CD4-positive, alpha-beta memory T cell (primary cell): ENCODE measurements around the gene RAB11FIP3. TPM values are rescaled to one million over a fixed set of nuclear protein-coding genes. Genes with fewer than 3 reads are reported as not detected.

Experiments
- CTCF ChIA-PET: fragments of 350-600 bp; sonication (Branson Sonifier 250); formaldehyde crosslinking; loops from one replicate; lab custom pipeline; 2021; ENCODE audit warnings: inconsistent platforms; ENCODE audit not compliant: partially characterized antibody; lab: Charles Lee
- POLR2A ChIA-PET: fragments of 350-600 bp; sonication (Branson Sonifier 250); formaldehyde crosslinking; loops from one replicate; lab custom pipeline; 2021; ENCODE audit not compliant: partially characterized antibody; lab: Charles Lee
- DNase-seq, 5 donors: peaks; one replicate each; pipeline versions ENCODE4 v3.0.0 to v3.0.0-alpha.2; 2020 to 2022; ENCODE audit warnings: mixed read lengths in 1 of 5
- H3K27ac ChIP-seq: one replicate; pipeline ENCODE4 v1.7.0; 2013; ENCODE audit warnings: low read depth, low read length
- H3K27me3 ChIP-seq: 2 replicates; pipeline ENCODE4 v1.7.0; 2013; ENCODE audit warnings: mild to moderate bottlenecking, low read length, moderate library complexity; ENCODE audit not compliant: insufficient read depth
- H3K36me3 ChIP-seq: 2 replicates; pipeline ENCODE4 v1.7.0; 2013; ENCODE audit warnings: mild to moderate bottlenecking, low read length, moderate library complexity; ENCODE audit not compliant: insufficient read depth
- H3K4me1 ChIP-seq: 2 replicates; pipeline ENCODE4 v1.7.0; 2013; ENCODE audit warnings: mild to moderate bottlenecking, low read length, moderate library complexity; ENCODE audit not compliant: insufficient read depth
- H3K4me3 ChIP-seq, 2 donors: one replicate each; pipeline ENCODE4 v1.7.0; 2013; ENCODE audit warnings: low read length in 2 of 2, mild to moderate bottlenecking in 1 of 2
- H3K9me3 ChIP-seq, 2 donors: one replicate each; pipeline ENCODE4 v1.7.0; 2013; ENCODE audit warnings: low read length in 2 of 2, control low read depth in 1 of 2; ENCODE audit not compliant: control insufficient read depth in 1 of 2
- H3K27ac Mint-ChIP-seq, 7 donors: one replicate each; pipeline ENCODE4 v1.8.0; 2020 to 2021; ENCODE audit warnings: mixed read lengths in 7 of 7, mild to moderate bottlenecking in 6 of 7, inconsistent platforms in 3 of 7, moderate library complexity in 3 of 7
- H3K27me3 Mint-ChIP-seq, 2 donors: one replicate each; pipeline ENCODE4 v1.8.0; 2020 to 2021; ENCODE audit warnings: mixed read lengths in 2 of 2
- H3K36me3 Mint-ChIP-seq, 2 donors: one replicate each; pipeline ENCODE4 v1.8.0; 2020 to 2021; ENCODE audit warnings: mixed read lengths in 2 of 2, inconsistent platforms in 1 of 2, mild to moderate bottlenecking in 1 of 2
- H3K4me1 Mint-ChIP-seq, 4 donors: one replicate each; pipeline ENCODE4 v1.8.0; 2020 to 2021; ENCODE audit warnings: mixed read lengths in 4 of 4, mild to moderate bottlenecking in 1 of 4
- H3K4me3 Mint-ChIP-seq, 8 donors: one replicate each; pipeline ENCODE4 v1.8.0; 2020 to 2021; ENCODE audit warnings: mixed read lengths in 8 of 8, mild to moderate bottlenecking in 7 of 8, moderate library complexity in 6 of 8, inconsistent platforms in 3 of 8
- H3K9me3 Mint-ChIP-seq, 8 donors: one replicate each; pipeline ENCODE4 v1.8.0; 2020 to 2021; ENCODE audit warnings: mixed read lengths in 8 of 8, mild to moderate bottlenecking in 5 of 8, inconsistent platforms in 3 of 8, moderate library complexity in 1 of 8
- intact Hi-C: fragments of 100-400 bp; cut with micrococcal nuclease; formaldehyde crosslinking; loops from one replicate; pipeline ENCODE4 v1.15.1; 2023
- polyA plus RNA-seq, 2 donors: library from polyadenylated mRNA; unstranded; fragments of 300-500 nt; fragmentation: Illumina TruSeq; gene quantifications; one replicate each; pipeline ENCODE4 v1.2.3, GENCODE V29; 2021
- total RNA-seq, 2 experiments: library from RNA; stranded (reverse); gene quantifications; one replicate each; pipeline ENCODE4 v1.2.3, GENCODE V29; 2021

Gene RAB11FIP3
- total and polyA plus RNA-seq, 4 experiments from 2014 or later = 0.15 to 42.6 (median 23.2) TPM

DNA sequence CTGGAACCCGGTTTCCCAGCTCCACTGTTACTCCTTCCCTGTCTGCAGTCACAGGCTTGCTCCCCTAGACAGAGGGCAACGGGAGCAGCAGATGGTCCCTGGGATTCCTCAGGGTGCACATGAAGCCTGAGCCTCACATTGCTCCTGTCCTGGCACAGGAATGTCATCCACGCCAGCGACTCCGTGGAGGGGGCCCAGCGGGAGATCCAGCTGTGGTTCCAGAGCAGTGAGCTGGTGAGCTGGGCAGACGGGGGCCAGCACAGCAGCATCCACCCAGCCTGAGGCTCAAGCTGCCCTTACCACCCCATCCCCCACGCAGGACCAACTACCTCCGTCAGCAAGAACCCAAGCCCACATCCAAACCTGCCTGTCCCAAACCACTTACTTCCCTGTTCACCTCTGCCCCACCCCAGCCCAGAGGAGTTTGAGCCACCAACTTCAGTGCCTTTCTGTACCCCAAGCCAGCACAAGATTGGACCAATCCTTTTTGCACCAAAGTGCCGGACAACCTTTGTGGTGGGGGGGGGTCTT, 25.3 kb upstream of the RAB11FIP3 start:
- Mint-ChIP-seq H3K4me1 (peaks cover 12 to 32% (median 18%) of the 10 kb centered on the region in 4 donors), H3K9me3 (no peaks in the 10 kb centered on the region), H3K36me3 (peaks cover 0 to 4% of the 10 kb centered on the region in 2 donors), H3K4me3 (peak overlapping the region; percentile 88 to 94 (median 89)), H3K27me3 (no peaks in the 10 kb centered on the region), H3K27ac (peak overlapping the region; percentile 6 to 96 (median 95))
- Histone ChIP-seq H3K27ac (peak overlapping the region; percentile 79), H3K4me1 (peaks cover 20% of the 10 kb centered on the region), H3K27me3 (no peaks in the 10 kb centered on the region), H3K9me3 (no peaks in the 10 kb centered on the region), H3K4me3 (peak overlapping the region in 1 of 2 donors; percentile 68), H3K36me3 (no peaks in the 10 kb centered on the region)
- ChIA-PET POLR2A (interaction anchor here (1.3 to 4.1 kb wide), 9 partner anchors 8 to 236 kb away, joined by 3 to 35 read pairs (median 7); partner anchors contain the start of genes AXIN1, CAPN15, METTL26 and PGAP6), CTCF (interaction anchor here (2.3 kb wide), 1 partner anchor 8 kb away, joined by 7 read pairs; no protein-coding TSS in a partner anchor)
- no peak for DNase-seq
- intact Hi-C loops = no loop called here

GRCh38 chr16:401468-402348, 23.7 kb upstream of the RAB11FIP3 start, which contains the start of gene DECR2:
Gene DECR2 (plus strand): TSS chr16:401885. CDS start chr16:401964, 79 bp downstream.
- CTCF ChIA-PET = interaction anchor here (0.7 to 2.3 kb wide), 3 partner anchors 10 to 31 kb away, joined by 3 to 7 read pairs (median 4); no protein-coding TSS in a partner anchor
- H3K9me3 Mint-ChIP-seq = no peaks in the 10 kb centered on the region
- peak within 1 kb of the TSS; percentile 61 to 68 for H3K4me3 ChIP-seq
- peaks cover 13% of the 10 kb centered on the region for H3K4me1 ChIP-seq
- peak within 1 kb of the TSS; percentile 88 to 96 (median 95) for H3K27ac Mint-ChIP-seq
- H3K27ac ChIP-seq = peak within 1 kb of the TSS; percentile 79
- no peaks in the 10 kb centered on the region for H3K9me3 ChIP-seq
- DNase-seq = peak; percentile 92 to 96 (median 94)
- peaks cover 6 to 25% (median 11%) of the 10 kb centered on the region in 4 donors for H3K4me1 Mint-ChIP-seq
- peak within 1 kb of the TSS; percentile 88 to 94 (median 89) for H3K4me3 Mint-ChIP-seq
- H3K27me3 Mint-ChIP-seq = no peaks in the 10 kb centered on the region
- intact Hi-C loops = loop anchor here (1.0 kb wide), 4 partner anchors 19 to 126 kb away; partner anchors contain the start of genes CAPN15 and RAB11FIP3
- H3K36me3 Mint-ChIP-seq = peaks cover 0 to 3% of the 10 kb centered on the region in 2 donors
- no peaks in the 10 kb centered on the region for H3K27me3 ChIP-seq
- H3K36me3 ChIP-seq = no peaks in the 10 kb centered on the region
- POLR2A ChIA-PET = interaction anchor here (1.0 to 4.1 kb wide), 10 partner anchors 9 to 189 kb away, joined by 3 to 35 read pairs (median 9); partner anchors contain the start of genes AXIN1, LUC7L, MRPL28 and PGAP6

- intact Hi-C loops = no loop called here
- Mint-ChIP-seq H3K9me3 (no peaks in the 10 kb centered on the region), H3K4me1 (peaks cover 5 to 9% (median 7%) of the 10 kb centered on the region in 4 donors), H3K27me3 (no peaks in the 10 kb centered on the region), H3K4me3 (no peak overlapping the region), H3K27ac (no peak overlapping the region), H3K36me3 (peaks cover 0 to 2% of the 10 kb centered on the region in 2 donors)
- Histone ChIP-seq H3K9me3 (no peaks in the 10 kb centered on the region), H3K4me1 (peaks cover 11% of the 10 kb centered on the region), H3K36me3 (no peaks in the 10 kb centered on the region), H3K27ac (no peak overlapping the region), H3K27me3 (no peaks in the 10 kb centered on the region), H3K4me3 (no peak overlapping the region)
- no peak for DNase-seq
- ChIA-PET CTCF (no interaction called here), POLR2A (interaction anchor here (1.3 kb wide), 1 partner anchor 20 kb away, joined by 3 read pairs; the partner anchor contains the start of gene RAB11FIP3)
Measured at GRCh38 chr16:404971-405486, 20.4 kb upstream of the RAB11FIP3 start.

- no peak overlapping the region for H3K4me3 Mint-ChIP-seq
Measured at GRCh38 chr16:405548-406506, 19.6 kb upstream of the RAB11FIP3 start.

GRCh38 chr16:407253-407652, 18.2 kb upstream of the RAB11FIP3 start:
- H3K4me3 Mint-ChIP-seq = no peak overlapping the region
- no peaks in the 10 kb centered on the region for H3K27me3 Mint-ChIP-seq
- no peak overlapping the region for H3K27ac ChIP-seq
- H3K4me1 ChIP-seq = no peaks in the 10 kb centered on the region
- H3K27ac Mint-ChIP-seq = no peak overlapping the region
- H3K27me3 ChIP-seq = no peaks in the 10 kb centered on the region
- ChIA-PET CTCF (no interaction called here), POLR2A (no interaction called here)
- H3K4me3 ChIP-seq = no peak overlapping the region
- no peaks in the 10 kb centered on the region for H3K9me3 ChIP-seq
- H3K9me3 Mint-ChIP-seq = no peaks in the 10 kb centered on the region
- DNase-seq = no peak
- H3K36me3 ChIP-seq = no peaks in the 10 kb centered on the region
- H3K36me3 Mint-ChIP-seq = no peaks in the 10 kb centered on the region
- intact Hi-C loops = no loop called here
- H3K4me1 Mint-ChIP-seq = no peaks in the 10 kb centered on the region

More at GRCh38 chr16:405548-406506, 19.6 kb upstream of the RAB11FIP3 start:
- Mint-ChIP-seq H3K36me3 (peaks cover 0 to 1% of the 10 kb centered on the region in 2 donors), H3K4me1 (peaks cover 0 to 1% (median under 1%) of the 10 kb centered on the region in 4 donors), H3K27ac (no peak overlapping the region), H3K9me3 (no peaks in the 10 kb centered on the region), H3K27me3 (no peaks in the 10 kb centered on the region)
- Histone ChIP-seq H3K36me3 (no peaks in the 10 kb centered on the region), H3K27me3 (no peaks in the 10 kb centered on the region), H3K4me3 (no peak overlapping the region), H3K27ac (no peak overlapping the region), H3K4me1 (peaks cover 3% of the 10 kb centered on the region), H3K9me3 (no peaks in the 10 kb centered on the region)
- ChIA-PET POLR2A (interaction anchor here (1.3 kb wide), 1 partner anchor 20 kb away, joined by 3 read pairs; the partner anchor contains the start of gene RAB11FIP3), CTCF (no interaction called here)
- intact Hi-C loops = no loop called here
- no peak for DNase-seq

DNA sequence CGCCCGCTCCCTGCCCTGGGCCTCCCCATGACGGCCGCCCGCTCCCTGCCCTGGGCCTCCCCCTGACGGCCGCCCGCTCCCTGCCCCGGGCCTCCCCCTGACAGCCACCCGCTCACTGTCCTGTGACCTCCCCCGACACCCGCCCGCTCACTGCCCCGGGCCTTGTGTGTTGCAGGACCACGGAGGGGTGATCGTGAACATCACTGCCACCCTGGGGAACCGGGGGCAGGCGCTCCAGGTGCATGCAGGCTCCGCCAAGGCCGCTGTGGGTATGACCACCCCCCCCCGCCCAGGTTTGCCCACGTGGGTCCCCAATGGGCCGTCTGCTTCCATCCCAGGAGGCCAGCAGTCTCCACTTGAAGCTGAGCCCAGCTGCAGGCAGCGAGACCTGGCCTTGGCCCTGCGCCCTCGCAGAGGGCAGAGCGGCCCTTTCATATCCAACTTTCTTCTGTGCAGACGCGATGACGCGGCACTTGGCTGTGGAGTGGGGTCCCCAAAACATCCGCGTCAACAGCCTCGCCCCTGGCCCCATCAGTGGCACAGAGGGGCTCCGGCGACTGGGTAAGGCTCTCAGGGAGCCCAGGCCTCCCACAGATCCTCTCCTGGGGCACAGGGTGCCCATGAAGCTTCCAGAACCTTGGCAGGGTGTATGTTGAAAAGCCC, 14.8 kb upstream of the RAB11FIP3 start:
- Mint-ChIP-seq H3K36me3 (no peaks in the 10 kb centered on the region), H3K27ac (no peak overlapping the region), H3K9me3 (no peaks in the 10 kb centered on the region), H3K4me1 (no peaks in the 10 kb centered on the region), H3K4me3 (no peak overlapping the region), H3K27me3 (no peaks in the 10 kb centered on the region)
- H3K27ac ChIP-seq = no peak overlapping the region
- no peaks in the 10 kb centered on the region for H3K36me3 ChIP-seq
- no peaks in the 10 kb centered on the region for H3K9me3 ChIP-seq
- ChIA-PET POLR2A (no interaction called here), CTCF (no interaction called here)
- no peaks in the 10 kb centered on the region for H3K4me1 ChIP-seq
- DNase-seq = no peak
- H3K27me3 ChIP-seq = no peaks in the 10 kb centered on the region
- intact Hi-C loops = no loop called here
- no peak overlapping the region for H3K4me3 ChIP-seq
